Mammary epithelial cell (primary cell): ENCODE measurements around the gene INTS11.

ENCODE experiments used
- EZH2 ChIP-seq: IDR thresholded peaks from 2 replicates; pipeline ENCODE4 v1.6.1; 2012; ENCODE audit warnings: low read length, inconsistent platforms, borderline replicate concordance
- TF ChIP-seq, protein P1 (sequence below), 2 donors: IDR thresholded peaks in 1 of 2; conservative IDR thresholded peaks in 1 of 2; 2 replicates each; pipeline ENCODE4 v1.5.1; 2011 to 2012; ENCODE audit warnings: inconsistent platforms in 2 of 2, low read length in 2 of 2, mild to moderate bottlenecking in 2 of 2, control low read depth in 1 of 2, low read depth in 1 of 2; ENCODE audit not compliant: insufficient read depth in 1 of 2; ENCODE audit errors: extremely low read depth in 1 of 2

DNA sequence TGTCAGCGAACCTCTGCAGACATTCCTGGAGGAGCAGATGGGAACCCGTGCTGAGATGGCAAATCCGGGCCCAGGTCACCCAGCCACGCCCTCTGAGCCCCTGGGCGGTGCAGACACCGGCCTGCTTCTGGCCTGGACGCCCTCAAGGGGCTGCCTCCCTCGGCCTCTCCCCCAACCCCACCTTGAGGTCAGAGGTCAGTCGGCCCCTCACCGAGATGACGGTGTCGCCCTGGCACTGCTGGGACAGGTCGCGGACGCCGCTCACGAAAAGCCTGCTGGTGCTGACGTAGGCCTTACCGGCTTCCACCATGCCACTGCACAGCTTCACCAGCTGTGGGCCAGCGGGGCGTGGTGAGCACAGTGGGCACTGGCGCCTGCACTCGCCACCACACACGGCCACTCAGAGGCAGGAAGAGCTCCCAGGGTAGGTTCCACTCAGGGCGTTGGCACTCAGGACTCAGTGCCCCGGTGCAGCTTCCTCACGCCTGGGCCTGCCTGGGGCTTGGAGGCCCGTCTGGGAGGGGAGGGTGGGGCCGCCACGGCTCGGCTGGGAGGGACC is 21.4 kb downstream of the INTS11 start:
- TF ChIP-seq, protein P1, sequence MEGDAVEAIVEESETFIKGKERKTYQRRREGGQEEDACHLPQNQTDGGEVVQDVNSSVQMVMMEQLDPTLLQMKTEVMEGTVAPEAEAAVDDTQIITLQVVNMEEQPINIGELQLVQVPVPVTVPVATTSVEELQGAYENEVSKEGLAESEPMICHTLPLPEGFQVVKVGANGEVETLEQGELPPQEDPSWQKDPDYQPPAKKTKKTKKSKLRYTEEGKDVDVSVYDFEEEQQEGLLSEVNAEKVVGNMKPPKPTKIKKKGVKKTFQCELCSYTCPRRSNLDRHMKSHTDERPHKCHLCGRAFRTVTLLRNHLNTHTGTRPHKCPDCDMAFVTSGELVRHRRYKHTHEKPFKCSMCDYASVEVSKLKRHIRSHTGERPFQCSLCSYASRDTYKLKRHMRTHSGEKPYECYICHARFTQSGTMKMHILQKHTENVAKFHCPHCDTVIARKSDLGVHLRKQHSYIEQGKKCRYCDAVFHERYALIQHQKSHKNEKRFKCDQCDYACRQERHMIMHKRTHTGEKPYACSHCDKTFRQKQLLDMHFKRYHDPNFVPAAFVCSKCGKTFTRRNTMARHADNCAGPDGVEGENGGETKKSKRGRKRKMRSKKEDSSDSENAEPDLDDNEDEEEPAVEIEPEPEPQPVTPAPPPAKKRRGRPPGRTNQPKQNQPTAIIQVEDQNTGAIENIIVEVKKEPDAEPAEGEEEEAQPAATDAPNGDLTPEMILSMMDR (conservative IDR thresholded peaks at IDR 0.05 in 1 of 2, IDR thresholded peaks at IDR 0.05 in 1 of 2; ENCODE audit: extremely low read depth in 1 of 2, insufficient read depth in 1 of 2, low read depth in 1 of 2, low read length in 2 of 2): no peak
- no peak for TF ChIP-seq EZH2
